K562 (cell line): ENCODE data around the gene PPP1R12B. TPM values are rescaled to one million over a fixed set of nuclear protein-coding genes. Genes with fewer than 3 reads are reported as not detected.

ENCODE experiments used
- ATAC-seq: fragments of 200-7000 bp; cut with Tn5 transposase; 3 replicates; pipeline ENCODE4 v1.9.1; 2020; ENCODE audit warnings: moderate library complexity
- BruUV-seq: library from RNA; stranded (reverse); fragments of 400-500 nt; replicated peaks from 2 replicates; lab custom pipeline; 2021; lab: Mats Ljungman, UMichigan
- CTCF ChIA-PET: fragments of 300-600 bp; formaldehyde crosslinking; extraction: SDS; loops from one replicate; lab custom pipeline; 2021; ENCODE audit warnings: low intra/inter-chr PET ratio; lab: Yijun Ruan, JAX
- POLR2A ChIA-PET: fragments of 300-600, 350-650 bp; sonication (Branson Sonifier 250); formaldehyde crosslinking; extraction: SDS; loops from one replicate; lab custom pipeline; 2021; ENCODE audit warnings: antibody characterized with exemption, inconsistent platforms; lab: Yijun Ruan, JAX
- DNase-seq, 4 experiments: peaks; one replicate each; pipeline versions ENCODE4 v3.0.0 to v3.0.0-alpha.2; 2011 to 2018; ENCODE audit warnings: low spot score in 3 of 4, mixed read lengths in 3 of 4; ENCODE audit errors: extremely low read depth in 1 of 4
- FAIRE-seq: peaks from 2 replicates; lab custom pipeline; 2011; peaks lifted over from hg19 to GRCh38; lab: Jason Lieb, UNC
- H2AFZ ChIP-seq: 2 replicates; pipeline ENCODE4 v1.6.0; 2011; ENCODE audit warnings: low read depth, low read length, control low read depth, inconsistent platforms
- H3K27ac ChIP-seq: fragments of 200-600 bp; 3 replicates; pipeline ENCODE4 v1.8.0; 2011; ENCODE audit warnings: low read depth, mild to moderate bottlenecking, control low read depth, inconsistent platforms, low read length, moderate library complexity, mixed read lengths; ENCODE audit errors: extremely low read depth
- H3K27me3 ChIP-seq, 2 experiments: fragments of 300-600 bp in 1 of 2; 2 replicates in 1 of 2; 3 replicates in 1 of 2; pipeline versions ENCODE4 v1.6.0 to v1.8.0; 2011; ENCODE audit warnings: inconsistent platforms in 2 of 2, low read length in 2 of 2, mild to moderate bottlenecking in 1 of 2, mixed read lengths in 1 of 2, moderate library complexity in 1 of 2; ENCODE audit not compliant: control insufficient read depth in 2 of 2, insufficient read depth in 2 of 2
- H3K36me3 ChIP-seq: fragments of 300-600 bp; 3 replicates; pipeline ENCODE4 v1.8.0; 2011; ENCODE audit warnings: mild to moderate bottlenecking, low read length, inconsistent platforms; ENCODE audit not compliant: control insufficient read depth, insufficient read depth
- H3K4me1 ChIP-seq, 2 experiments: fragments of 200-600 bp in 1 of 2; replicated peaks in 1 of 2; 2 replicates in 1 of 2; 3 replicates in 1 of 2; pipeline versions ENCODE4 v1.5.1 to v1.8.0; 2011; ENCODE audit warnings: inconsistent platforms in 2 of 2, low read length in 2 of 2, mild to moderate bottlenecking in 1 of 2, mixed read lengths in 1 of 2, moderate library complexity in 1 of 2; ENCODE audit not compliant: control insufficient read depth in 2 of 2, insufficient read depth in 2 of 2
- H3K4me2 ChIP-seq: 2 replicates; pipeline ENCODE4 v1.6.1; 2011; ENCODE audit warnings: low read length, control low read depth, inconsistent platforms, mixed read lengths; ENCODE audit not compliant: insufficient read depth
- H3K4me3 ChIP-seq: fragments of 200-600 bp; sonication (generic), shearing (Covaris generic); 2 replicates; pipeline ENCODE4 v1.5.1; 2016; ENCODE audit warnings: control low read depth, inconsistent platforms
- H3K79me2 ChIP-seq: fragments of 200-600 bp; 3 replicates; pipeline ENCODE4 v1.8.0; 2011; ENCODE audit warnings: low read length, inconsistent platforms; ENCODE audit not compliant: control insufficient read depth, insufficient read depth
- H3K9ac ChIP-seq, 2 experiments: 2 replicates each; pipeline versions ENCODE4 v1.6.0 to v1.6.1; 2011; ENCODE audit warnings: low read depth in 2 of 2, low read length in 2 of 2, control low read depth in 1 of 2, inconsistent platforms in 1 of 2, mild to moderate bottlenecking in 1 of 2, mixed read lengths in 1 of 2; ENCODE audit not compliant: insufficient read depth in 1 of 2
- H3K9me1 ChIP-seq: one replicate; pipeline ENCODE4 v1.6.0; 2011; ENCODE audit warnings: inconsistent platforms, mild to moderate bottlenecking, low read length, moderate library complexity; ENCODE audit not compliant: control insufficient read depth, insufficient read depth
- H3K9me3 ChIP-seq: replicated peaks from 2 replicates; pipeline ENCODE4 v1.5.1; 2011; ENCODE audit warnings: low read depth, low read length, inconsistent platforms; ENCODE audit not compliant: control insufficient read depth, insufficient read depth
- H4K20me1 ChIP-seq: replicated peaks from 2 replicates; pipeline ENCODE4 v1.6.1; 2011; ENCODE audit warnings: low read length, inconsistent platforms, mixed read lengths; ENCODE audit not compliant: control insufficient read depth, insufficient read depth
- CUX1 ChIP-seq: fragments of 200-800 bp; sonication (Bioruptor generic); IDR thresholded peaks from 2 replicates; pipeline ENCODE4 v1.6.1; 2016; ENCODE audit warnings: missing genetic modification characterization, missing compliant biosample characterization
- KAT7 ChIP-seq: sonication (generic); formaldehyde crosslinking; IDR thresholded peaks from 2 replicates; pipeline ENCODE4 v1.8.0; 2022; ENCODE audit warnings: missing genetic modification reagents, mild to moderate bottlenecking, borderline replicate concordance
- RAD51 ChIP-seq: fragments of 450-650 bp; IDR thresholded peaks from 2 replicates; pipeline ENCODE4 v1.7.1; 2016; ENCODE audit warnings: low read depth, mild to moderate bottlenecking, borderline replicate concordance
- WGBS: fragments of 100-300 bp; shearing (Covaris generic); methylation state at CpG from one replicate; pipeline ENCODE4 v1.1.6; 2016; ENCODE audit warnings: low coverage, mixed read lengths; ENCODE audit not compliant: insufficient coverage; ENCODE audit errors: missing lambda C conversion rate; 5-methylcytosine and 5-hydroxymethylcytosine counted together
- in situ Hi-C: fragments of 300-500 bp; cut with MboI; formaldehyde crosslinking; loops from 4 replicates; pipeline ENCODE4 v1.15.0; 2018; ENCODE audit warnings: inconsistent platforms, mixed read lengths
- intact Hi-C: fragments of 100-400 bp; cut with micrococcal nuclease; formaldehyde crosslinking; loops from 2 replicates; pipeline ENCODE4 v1.14.2; 2022
- polyA plus RNA-seq, 8 experiments: library from polyadenylated mRNA; depleted of rRNA in 4 of 8; stranded (reverse) in 5 of 8; unstranded in 3 of 8; fragments of >200 nt; fragmentation: Nextera tagmentation in 2 of 8; fragmentation: Illumina TruSeq in 1 of 8; extraction: Ambion mirVana in 2 of 8; extraction: Trizol in 1 of 8; gene quantifications; 2 replicates each; pipeline versions ENCODE4 v1.2.1 to v1.2.3, GENCODE V29; 2011 to 2014; ENCODE audit warnings: inconsistent platforms in 1 of 8, missing spikeins in 1 of 8
- total RNA-seq, 7 experiments: library from RNA; depleted of rRNA in 6 of 7; stranded (reverse); fragments of >200 nt in 6 of 7; fragmentation: Illumina TruSeq in 2 of 7; extraction: Trizol in 2 of 7; gene quantifications; 2 replicates each; pipeline versions ENCODE4 v1.2.1 to v1.2.3, GENCODE V29; 2011 to 2021; ENCODE audit warnings: low replicate concordance in 1 of 7

The PPP1R12B gene
- total and polyA plus RNA-seq, 9 of the 15 experiments (the other 6 are each of a cell fraction or from before 2014, with no cell fraction given) = 0.73 to 16.9 (median 13.6) TPM

GRCh38 chr1:202586871-202587270 lies 238.4 kb downstream of the PPP1R12B start:
- BruUV-seq = no TSS peak
- no peaks in the 10 kb centered on the region for H3K79me2 ChIP-seq
- no peaks in the 10 kb centered on the region for H3K27me3 ChIP-seq
- no peak for ATAC-seq
- no peak for FAIRE-seq
- no peak for DNase-seq
- ChIA-PET POLR2A (interaction anchor here (0.6 to 3.5 kb wide), 7 partner anchors 8 to 439 kb away, joined by 3 to 13 read pairs (median 4); partner anchors contain the start of gene PPFIA4), CTCF (interaction anchor here (1.4 kb wide), 1 partner anchor 14 kb away, joined by 3 read pairs; no protein-coding TSS in a partner anchor)
- H3K4me1 ChIP-seq = peaks cover 6 to 24% of the 10 kb centered on the region in 2 experiments; a peak in 4 of 5 replicates
- H3K9ac ChIP-seq = no peak overlapping the region
- no peak overlapping the region for H3K4me3 ChIP-seq
- in situ Hi-C loops = no loop called here
- no peaks in the 10 kb centered on the region for H3K9me3 ChIP-seq
- no peaks in the 10 kb centered on the region for H3K9me1 ChIP-seq
- no peak overlapping the region for H3K4me2 ChIP-seq
- intact Hi-C loops = no loop called here
- H3K27ac ChIP-seq = no peak overlapping the region
- 55% methylated on average over 1 of the region's 1 CpG for WGBS
- peaks cover 4% of the 10 kb centered on the region; the same call in 1 of the 2 replicates for H4K20me1 ChIP-seq
- no peak for TF ChIP-seq KAT7 (CRISPR knock-in tag)
- TF ChIP-seq RAD51 = no peak
- 0 out of 2 replicates have a peak, but pooled peaks have one; percentile 23 for TF ChIP-seq CUX1 (CRISPR knock-in tag)
- TF ChIP-seq, all 486 proteins: peak for 1
- H2AFZ ChIP-seq = no peak overlapping the region
- 0 out of 3 replicates have a peak, but pooled peaks cover 3% of the 10 kb centered on the region for H3K36me3 ChIP-seq
